ENCODE results near the gene POLDIP3.
A peak's percentile ranks its signal among the peaks of the same experiment; 100 is the strongest.
"Not testable (repeated sequence)": the region's sequence is repeated elsewhere in the genome, so short reads cannot be mapped to it uniquely, and the experiment has no call there.

POLDIP3 gene

GRCh38 chr22:42553475-42554361 is 61.0 kb downstream of the POLDIP3 start, which contains the start of gene SERHL2:
Gene SERHL2 (plus strand): TSS chr22:42553956. CDS start chr22:42554021, 65 bp downstream.
- peak; percentile 79 for DNase-seq

- not testable (repeated sequence) for DNase-seq
Observed at GRCh38 chr22:42552294-42552647, 62.4 kb downstream of the POLDIP3 start.

- DNase-seq, result no peak
Observed at GRCh38 chr22:42549331-42550060, 65.2 kb downstream of the POLDIP3 start.

- no peak for DNase-seq
Observed at GRCh38 chr22:42548597-42549330, 65.9 kb downstream of the POLDIP3 start.

- not testable (repeated sequence) for DNase-seq
Observed at GRCh38 chr22:42548126-42548525, 66.6 kb downstream of the POLDIP3 start.

- no peak for DNase-seq
Observed at GRCh38 chr22:42547562-42547961, 67.1 kb downstream of the POLDIP3 start.

GRCh38 chr22:42544686-42545085 is 70.0 kb downstream of the POLDIP3 start:
- no peak for DNase-seq

GRCh38 chr22:42539236-42539771 is 75.4 kb downstream of the POLDIP3 start:
- not testable (repeated sequence) for DNase-seq

- DNase-seq, result not testable (repeated sequence)
Observed at GRCh38 chr22:42537199-42537831, 77.4 kb downstream of the POLDIP3 start.

- DNase-seq, result not testable (repeated sequence)
Observed at GRCh38 chr22:42536634-42537033, 78.0 kb downstream of the POLDIP3 start.

- no peak for DNase-seq
Observed at GRCh38 chr22:42536166-42536565, 78.5 kb downstream of the POLDIP3 start.

- not testable (repeated sequence) for DNase-seq
Observed at GRCh38 chr22:42535082-42535731, 79.5 kb downstream of the POLDIP3 start.

All from stimulated activated CD4-positive, alpha-beta T cell treated with anti-CD3 and anti-CD28 coated beads, Interleukin-1b, Interleukin-23, amount 100 ng/mL, for 48 hours (primary cell).